ENCODE measurements around the gene RASSF7.

The RASSF7 gene

GRCh38 chr11:532527-532985 is 28.2 kb upstream of the RASSF7 start:
- no peak overlapping the region for H3K27ac ChIP-seq
- no peak for DNase-seq (ENCODE audit: low read depth, low spot score)

GRCh38 chr11:532986-533585 is 27.7 kb upstream of the RASSF7 start:
- H3K27ac ChIP-seq: no peak overlapping the region
- DNase-seq (ENCODE audit: low read depth, low spot score): no peak

GRCh38 chr11:533586-534395 is 27.0 kb upstream of the RASSF7 start:
- no peak for DNase-seq (ENCODE audit: low read depth, low spot score)
- peak overlapping the region; percentile 96 for H3K27ac ChIP-seq

- H3K27ac ChIP-seq: peak overlapping the region; percentile 96
- peak; percentile 81 for DNase-seq (ENCODE audit: low read depth, low spot score)
Observed at GRCh38 chr11:534396-535209, 26.2 kb upstream of the RASSF7 start.

GRCh38 chr11:535210-535518 is 25.6 kb upstream of the RASSF7 start:
- peak overlapping the region; percentile 96 for H3K27ac ChIP-seq
- no peak for DNase-seq (ENCODE audit: low read depth, low spot score)

GRCh38 chr11:535519-536454 is 25.0 kb upstream of the RASSF7 start, which contains the start of gene HRAS:
Gene HRAS (minus strand): TSS chr11:535576.
- peak; percentile 59 for DNase-seq (ENCODE audit: low read depth, low spot score)
- peak within 1 kb of the TSS; percentile 96 for H3K27ac ChIP-seq

- DNase-seq (ENCODE audit: low read depth, low spot score): no peak
- H3K27ac ChIP-seq: no peak within 1 kb of the TSS
Observed at GRCh38 chr11:536841-537621, 23.7 kb upstream of the RASSF7 start, which contains the start of gene LRRC56. Gene LRRC56 (plus strand): TSS chr11:537527. CDS start chr11:540685, 3,158 bp downstream.

GRCh38 chr11:537622-538430 is 22.9 kb upstream of the RASSF7 start:
- DNase-seq (ENCODE audit: low read depth, low spot score): no peak
- no peak overlapping the region for H3K27ac ChIP-seq

- H3K27ac ChIP-seq: no peak overlapping the region
- no peak for DNase-seq (ENCODE audit: low read depth, low spot score)
Observed at GRCh38 chr11:538431-539051, 22.2 kb upstream of the RASSF7 start.

GRCh38 chr11:539971-540481 is 20.7 kb upstream of the RASSF7 start:
- no peak overlapping the region for H3K27ac ChIP-seq
- no peak for DNase-seq (ENCODE audit: low read depth, low spot score)

GRCh38 chr11:540583-541432 is 20.0 kb upstream of the RASSF7 start:
- no peak overlapping the region for H3K27ac ChIP-seq
- DNase-seq (ENCODE audit: low read depth, low spot score): no peak

- H3K27ac ChIP-seq: no peak overlapping the region
- DNase-seq (ENCODE audit: low read depth, low spot score): no peak
Observed at GRCh38 chr11:541433-541885, 19.3 kb upstream of the RASSF7 start.

- no peak overlapping the region for H3K27ac ChIP-seq
- no peak for DNase-seq (ENCODE audit: low read depth, low spot score)
Observed at GRCh38 chr11:544817-545166, 16.0 kb upstream of the RASSF7 start.

GRCh38 chr11:545171-545570 is 15.6 kb upstream of the RASSF7 start:
- DNase-seq (ENCODE audit: low read depth, low spot score): no peak
- no peak overlapping the region for H3K27ac ChIP-seq

- no peak for DNase-seq (ENCODE audit: low read depth, low spot score)
Observed at GRCh38 chr11:548700-549603, 11.8 kb upstream of the RASSF7 start.

More at GRCh38 chr11:548700-549603, 11.8 kb upstream of the RASSF7 start:
- H3K27ac ChIP-seq: no peak overlapping the region
